Measurements from ENCODE around the gene NBAS. TPM values are rescaled to one million over a fixed set of nuclear protein-coding genes. Genes with fewer than 3 reads are reported as not detected.

Gene NBAS
- total and polyA plus RNA-seq, 2 of the 13 experiments (the other 11 are each of a cell fraction or from before 2014, with no cell fraction given): 33.6 to 58.7 TPM

DNA sequence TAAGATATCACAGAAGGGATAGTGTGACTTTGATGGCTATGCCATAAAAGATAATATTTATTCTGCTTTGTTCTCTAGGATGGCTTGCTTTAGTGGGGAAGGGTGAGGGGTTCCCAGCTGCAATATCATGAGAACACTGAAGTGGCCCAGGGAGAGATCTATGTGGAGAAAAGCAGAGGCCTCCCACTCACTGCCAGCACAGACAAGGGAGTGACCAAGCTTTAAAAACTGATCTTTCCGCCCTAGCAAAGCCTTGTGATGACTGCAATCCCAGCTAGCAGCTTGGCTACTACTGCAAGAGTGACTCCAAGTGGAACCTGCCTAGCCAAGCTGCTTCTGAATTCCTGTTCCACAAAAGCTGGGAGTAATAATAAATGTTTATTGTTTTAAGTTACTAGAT lies 22.7 kb upstream of the NBAS start (continued):
- TF ChIP-seq, protein P1, sequence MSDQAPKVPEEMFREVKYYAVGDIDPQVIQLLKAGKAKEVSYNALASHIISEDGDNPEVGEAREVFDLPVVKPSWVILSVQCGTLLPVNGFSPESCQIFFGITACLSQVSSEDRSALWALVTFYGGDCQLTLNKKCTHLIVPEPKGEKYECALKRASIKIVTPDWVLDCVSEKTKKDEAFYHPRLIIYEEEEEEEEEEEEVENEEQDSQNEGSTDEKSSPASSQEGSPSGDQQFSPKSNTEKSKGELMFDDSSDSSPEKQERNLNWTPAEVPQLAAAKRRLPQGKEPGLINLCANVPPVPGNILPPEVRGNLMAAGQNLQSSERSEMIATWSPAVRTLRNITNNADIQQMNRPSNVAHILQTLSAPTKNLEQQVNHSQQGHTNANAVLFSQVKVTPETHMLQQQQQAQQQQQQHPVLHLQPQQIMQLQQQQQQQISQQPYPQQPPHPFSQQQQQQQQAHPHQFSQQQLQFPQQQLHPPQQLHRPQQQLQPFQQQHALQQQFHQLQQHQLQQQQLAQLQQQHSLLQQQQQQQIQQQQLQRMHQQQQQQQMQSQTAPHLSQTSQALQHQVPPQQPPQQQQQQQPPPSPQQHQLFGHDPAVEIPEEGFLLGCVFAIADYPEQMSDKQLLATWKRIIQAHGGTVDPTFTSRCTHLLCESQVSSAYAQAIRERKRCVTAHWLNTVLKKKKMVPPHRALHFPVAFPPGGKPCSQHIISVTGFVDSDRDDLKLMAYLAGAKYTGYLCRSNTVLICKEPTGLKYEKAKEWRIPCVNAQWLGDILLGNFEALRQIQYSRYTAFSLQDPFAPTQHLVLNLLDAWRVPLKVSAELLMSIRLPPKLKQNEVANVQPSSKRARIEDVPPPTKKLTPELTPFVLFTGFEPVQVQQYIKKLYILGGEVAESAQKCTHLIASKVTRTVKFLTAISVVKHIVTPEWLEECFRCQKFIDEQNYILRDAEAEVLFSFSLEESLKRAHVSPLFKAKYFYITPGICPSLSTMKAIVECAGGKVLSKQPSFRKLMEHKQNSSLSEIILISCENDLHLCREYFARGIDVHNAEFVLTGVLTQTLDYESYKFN (CRISPR knock-in tag; conservative IDR thresholded peaks at IDR 0.05): no peak
- TF ChIP-seq ATRX (CRISPR knock-in tag; IDR thresholded peaks at IDR 0.05; ENCODE audit: borderline replicate concordance) (no peak), E2F2 (CRISPR knock-in tag; IDR thresholded peaks at IDR 0.05; ENCODE audit: borderline replicate concordance) (no peak), CREBL2 (CRISPR knock-in tag; IDR thresholded peaks at IDR 0.05; ENCODE audit: borderline replicate concordance) (no peak), KDM5B (CRISPR knock-in tag; IDR thresholded peaks at IDR 0.05; ENCODE audit: borderline replicate concordance) (no peak)
- TF ChIP-seq, protein P2, sequence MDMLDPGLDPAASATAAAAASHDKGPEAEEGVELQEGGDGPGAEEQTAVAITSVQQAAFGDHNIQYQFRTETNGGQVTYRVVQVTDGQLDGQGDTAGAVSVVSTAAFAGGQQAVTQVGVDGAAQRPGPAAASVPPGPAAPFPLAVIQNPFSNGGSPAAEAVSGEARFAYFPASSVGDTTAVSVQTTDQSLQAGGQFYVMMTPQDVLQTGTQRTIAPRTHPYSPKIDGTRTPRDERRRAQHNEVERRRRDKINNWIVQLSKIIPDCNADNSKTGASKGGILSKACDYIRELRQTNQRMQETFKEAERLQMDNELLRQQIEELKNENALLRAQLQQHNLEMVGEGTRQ (IDR thresholded peaks at IDR 0.05; ENCODE audit: low read depth, low read length): no peak
- TF ChIP-seq, protein P2 (CRISPR knock-in tag; IDR thresholded peaks at IDR 0.05; ENCODE audit: borderline replicate concordance): no peak

All from HepG2 (cell line).